Ovary (tissue), 3 donors: Measurements from ENCODE around the gene DHRS1.

Experiments used
- POLR2A ChIP-seq: fragments of 450-650 bp; IDR thresholded peaks from one replicate; pipeline ENCODE4 v1.6.1; 2017; ENCODE audit warnings: antibody characterized with exemption, mild to moderate bottlenecking, moderate library complexity
- TF ChIP-seq, protein P1 (sequence below), 3 donors: fragments of 450-650 bp in 2 of 3; fragments of 200-600 bp in 1 of 3; IDR thresholded peaks; one replicate each; pipeline versions ENCODE4 v1.5.1 to v1.8.0; 2016 to 2022; ENCODE audit warnings: antibody characterized with exemption in 3 of 3, mild to moderate bottlenecking in 1 of 3
- donor health status: DM: no; HTN: no; CAD: no.

DNA sequence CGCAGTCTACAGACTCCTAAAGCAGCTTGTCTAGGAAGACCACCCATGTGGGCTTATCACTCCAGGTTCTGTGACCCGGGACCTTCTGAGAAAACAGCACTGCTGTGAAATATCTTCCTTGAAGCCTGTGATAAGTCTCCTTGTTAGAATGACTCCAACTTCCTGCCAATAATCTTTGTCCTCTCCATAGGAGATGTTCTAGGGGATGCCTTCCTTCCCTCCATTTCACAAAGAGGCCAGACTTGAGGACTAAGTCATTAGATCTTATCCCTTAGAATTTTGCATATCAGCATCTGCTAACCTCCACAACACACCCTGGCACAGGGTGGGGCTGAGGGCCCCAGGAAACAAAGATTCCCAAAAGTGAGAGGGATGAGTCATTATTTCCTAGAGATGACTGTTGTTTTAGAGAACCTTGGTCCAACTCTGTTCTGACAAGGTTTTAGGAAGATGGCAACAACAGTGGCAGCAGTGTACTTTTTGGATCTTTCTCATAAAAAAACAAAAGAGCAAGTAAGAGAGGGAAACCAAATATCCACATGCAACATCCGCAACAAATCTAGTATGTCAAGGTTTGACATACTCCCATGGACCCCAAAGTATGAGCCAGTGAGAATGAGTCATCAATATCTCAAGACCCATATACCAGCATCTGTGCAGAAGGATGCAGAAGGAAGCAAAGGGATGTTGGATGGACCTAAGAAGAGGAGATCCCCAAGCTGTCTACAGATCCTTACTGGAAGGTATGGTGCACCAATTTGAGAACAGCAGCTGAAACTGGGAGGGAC is 17.8 kb upstream of the DHRS1 start:
- TF ChIP-seq, protein P1, sequence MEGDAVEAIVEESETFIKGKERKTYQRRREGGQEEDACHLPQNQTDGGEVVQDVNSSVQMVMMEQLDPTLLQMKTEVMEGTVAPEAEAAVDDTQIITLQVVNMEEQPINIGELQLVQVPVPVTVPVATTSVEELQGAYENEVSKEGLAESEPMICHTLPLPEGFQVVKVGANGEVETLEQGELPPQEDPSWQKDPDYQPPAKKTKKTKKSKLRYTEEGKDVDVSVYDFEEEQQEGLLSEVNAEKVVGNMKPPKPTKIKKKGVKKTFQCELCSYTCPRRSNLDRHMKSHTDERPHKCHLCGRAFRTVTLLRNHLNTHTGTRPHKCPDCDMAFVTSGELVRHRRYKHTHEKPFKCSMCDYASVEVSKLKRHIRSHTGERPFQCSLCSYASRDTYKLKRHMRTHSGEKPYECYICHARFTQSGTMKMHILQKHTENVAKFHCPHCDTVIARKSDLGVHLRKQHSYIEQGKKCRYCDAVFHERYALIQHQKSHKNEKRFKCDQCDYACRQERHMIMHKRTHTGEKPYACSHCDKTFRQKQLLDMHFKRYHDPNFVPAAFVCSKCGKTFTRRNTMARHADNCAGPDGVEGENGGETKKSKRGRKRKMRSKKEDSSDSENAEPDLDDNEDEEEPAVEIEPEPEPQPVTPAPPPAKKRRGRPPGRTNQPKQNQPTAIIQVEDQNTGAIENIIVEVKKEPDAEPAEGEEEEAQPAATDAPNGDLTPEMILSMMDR (IDR thresholded peaks at IDR 0.05): no peak
- no peak for TF ChIP-seq POLR2A
